ENCODE data around the gene ANTKMT.

- TF ChIP-seq CTCF (IDR thresholded peaks at IDR 0.05; ENCODE audit: low read depth, low read length, missing input control) (no peak), RXRA (IDR thresholded peaks at IDR 0.05) (no peak), TAF1 (conservative IDR thresholded peaks at IDR 0.05) (no peak), REST (IDR thresholded peaks at IDR 0.05) (no peak), SP1 (IDR thresholded peaks at IDR 0.05) (no peak), FOXA1 (IDR thresholded peaks at IDR 0.05) (no peak), RAD21 (IDR thresholded peaks at IDR 0.05) (no peak), YY1 (IDR thresholded peaks at IDR 0.05) (no peak), MAX (IDR thresholded peaks at IDR 0.05) (no peak), EGR1 (IDR thresholded peaks at IDR 0.05; ENCODE audit: low read depth in 2 of 2) (no peak), GABPA (IDR thresholded peaks at IDR 0.05 in 1 of 2, conservative IDR thresholded peaks at IDR 0.05 in 1 of 2) (no peak), ZBTB33 (IDR thresholded peaks at IDR 0.05) (no peak), ATF3 (IDR thresholded peaks at IDR 0.05) (no peak), FOXA2 (IDR thresholded peaks at IDR 0.05) (no peak)
These were observed 10.4 kb upstream of the ANTKMT start for GRCh38 chr16:710500-711075.

Data from liver (tissue), 3 donors.